ENCODE results near the gene NUDT2. TPM values are rescaled to one million over a fixed set of nuclear protein-coding genes. Genes with fewer than 3 reads are reported as not detected.

The NUDT2 gene
- total and polyA plus RNA-seq, 12 donors, result 14.4 to 28.9 (median 18.4) TPM

- H3K4me3 ChIP-seq, result no peak overlapping the region
- peaks cover 0 to 37% (median 5%) of the 10 kb centered on the region in 9 donors for H3K36me3 ChIP-seq
- H3K27ac ChIP-seq, result no peak overlapping the region
- peaks cover 0 to 7% (median 0%) of the 10 kb centered on the region in 11 donors for H3K9me3 ChIP-seq
- H3K4me1 ChIP-seq, result peaks cover 0 to 26% (median 14%) of the 10 kb centered on the region in 9 donors
- no peak for DNase-seq
- ATAC-seq, result no peak
- intact Hi-C loops (cut with DNase I), result loop anchor here in 1 of 10 donors (10.0 kb wide), 1 partner anchor 117 kb away; no protein-coding TSS in a partner anchor
- 75 to 79% methylated on average over 60 of the region's 60 CpGs for WGBS, 2 donors
- peaks cover 0 to 7% (median 0%) of the 10 kb centered on the region in 7 donors for H3K27me3 ChIP-seq
- TF ChIP-seq CTCF (IDR thresholded peaks at IDR 0.05), result no peak
Measured at GRCh38 chr9:34371886-34372466, 42.6 kb downstream of the NUDT2 start.

- DNase-seq (no peak), ATAC-seq (no peak)
- 71 to 80% methylated on average over 41 of the region's 41 CpGs for WGBS, 2 donors
- Histone ChIP-seq H3K27ac (no peak overlapping the region), H3K4me3 (no peak overlapping the region), H3K36me3 (peaks cover 0 to 37% (median 5%) of the 10 kb centered on the region in 9 donors), H3K4me1 (peaks cover 0 to 31% (median 17%) of the 10 kb centered on the region in 9 donors), H3K27me3 (peaks cover 0 to 7% (median 0%) of the 10 kb centered on the region in 7 donors), H3K9me3 (peaks cover 0 to 7% (median 0%) of the 10 kb centered on the region in 11 donors)
- TF ChIP-seq CTCF (IDR thresholded peaks at IDR 0.05), result no peak
- intact Hi-C loops (cut with DNase I), result loop anchor here in 1 of 10 donors (10.0 kb wide), 1 partner anchor 118 kb away; no protein-coding TSS in a partner anchor
Measured at GRCh38 chr9:34372467-34373011, 43.2 kb downstream of the NUDT2 start.

- intact Hi-C loops (cut with DNase I), result loop anchor here in 1 of 10 donors (10.0 kb wide), 1 partner anchor 119 kb away; no protein-coding TSS in a partner anchor
- H3K4me1 ChIP-seq, result peaks cover 0 to 34% (median 17%) of the 10 kb centered on the region in 9 donors
Measured at GRCh38 chr9:34373749-34374148, 44.4 kb downstream of the NUDT2 start.

More at GRCh38 chr9:34373749-34374148, 44.4 kb downstream of the NUDT2 start:
- Histone ChIP-seq H3K9me3 (peaks cover 0 to 7% (median 0%) of the 10 kb centered on the region in 11 donors), H3K4me3 (no peak overlapping the region), H3K27me3 (peaks cover 0 to 7% (median 0%) of the 10 kb centered on the region in 7 donors), H3K36me3 (peaks cover 0 to 37% (median 5%) of the 10 kb centered on the region in 9 donors), H3K27ac (no peak overlapping the region)
- no peak for TF ChIP-seq CTCF (IDR thresholded peaks at IDR 0.05)
- 90 to 100% methylated on average over 2 of the region's 2 CpGs for WGBS, 2 donors
- DNase-seq, result no peak
- no peak for ATAC-seq

All from heart right ventricle (tissue), 16 donors.